Retina (tissue), 1 donor: ENCODE measurements around the gene UBE2V1.
"Not testable (repeated sequence)": the region's sequence is repeated elsewhere in the genome, so short reads cannot be mapped to it uniquely, and the experiment has no call there.

Experiments
- DNase-seq: peaks from one replicate; pipeline ENCODE4 v3.0.0-alpha.2; 2016

Gene UBE2V1

GRCh38 chr20:50092436-50092835 is 20.5 kb downstream of the UBE2V1 start:
- no peak for DNase-seq

GRCh38 chr20:50089787-50090177 is 23.2 kb downstream of the UBE2V1 start:
- no peak for DNase-seq

GRCh38 chr20:50089140-50089786 is 23.7 kb downstream of the UBE2V1 start:
- DNase-seq: no peak

DNA sequence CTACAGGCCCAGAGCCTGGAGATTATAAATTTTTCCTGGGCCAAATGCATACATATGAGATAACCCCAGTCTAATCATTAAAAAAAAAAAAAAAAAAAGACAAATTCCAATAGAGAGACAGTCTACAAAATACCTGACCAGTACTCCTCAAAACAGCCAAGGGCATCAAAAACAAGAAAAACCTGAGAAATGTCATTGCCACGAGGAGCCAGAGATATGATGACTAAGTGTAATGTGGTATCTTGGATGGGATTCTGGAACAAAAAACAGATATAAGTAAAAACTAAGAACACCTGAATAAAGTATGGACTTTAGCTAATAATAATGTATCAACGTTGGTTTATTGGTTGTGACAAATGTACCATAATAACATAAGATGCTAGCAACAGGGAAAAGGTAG is 24.9 kb downstream of the UBE2V1 start:
- DNase-seq: no peak

DNA sequence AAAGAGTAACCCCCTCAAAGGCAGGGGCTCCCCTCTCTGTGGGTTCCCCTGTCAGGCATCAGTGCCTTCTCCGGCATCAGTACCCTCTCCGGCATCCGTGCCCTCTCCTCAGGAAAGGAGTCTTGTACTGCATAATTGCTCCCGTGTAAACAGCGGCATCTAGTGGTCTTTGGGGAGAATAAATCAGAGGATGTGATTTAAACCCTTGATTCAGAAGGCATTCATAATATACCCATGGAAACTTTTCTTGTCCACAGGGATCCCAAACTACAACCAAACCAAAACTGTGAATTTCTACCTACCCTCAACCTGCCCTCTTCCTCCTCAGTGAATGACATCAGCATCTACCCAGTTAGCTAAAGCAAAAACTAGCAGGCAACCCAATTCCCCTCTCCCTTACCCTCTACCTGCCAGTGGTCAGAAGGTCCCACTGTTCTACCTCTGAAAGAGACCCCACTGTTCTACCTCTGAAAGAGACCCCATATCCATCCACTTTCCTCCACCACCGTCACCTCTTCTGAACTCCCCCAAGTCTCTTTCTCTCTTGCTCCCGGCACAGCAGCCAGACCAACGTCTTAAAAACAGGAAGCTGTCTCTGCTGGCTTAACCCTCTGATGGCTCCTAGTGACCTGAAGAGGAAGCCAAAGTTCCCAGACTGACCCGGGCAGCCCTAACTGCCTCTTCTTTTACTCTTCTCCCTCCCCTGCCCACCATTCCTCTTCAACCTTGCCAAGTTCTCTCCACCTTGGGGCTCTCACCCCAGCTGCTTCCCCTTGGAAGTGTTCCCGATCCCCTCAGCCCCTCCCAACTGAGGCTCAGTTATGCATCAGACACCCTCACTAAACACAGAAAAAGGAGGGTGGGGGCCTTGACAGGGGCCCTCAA is 27.2 kb downstream of the UBE2V1 start:
- peak; percentile 49 for DNase-seq

DNA sequence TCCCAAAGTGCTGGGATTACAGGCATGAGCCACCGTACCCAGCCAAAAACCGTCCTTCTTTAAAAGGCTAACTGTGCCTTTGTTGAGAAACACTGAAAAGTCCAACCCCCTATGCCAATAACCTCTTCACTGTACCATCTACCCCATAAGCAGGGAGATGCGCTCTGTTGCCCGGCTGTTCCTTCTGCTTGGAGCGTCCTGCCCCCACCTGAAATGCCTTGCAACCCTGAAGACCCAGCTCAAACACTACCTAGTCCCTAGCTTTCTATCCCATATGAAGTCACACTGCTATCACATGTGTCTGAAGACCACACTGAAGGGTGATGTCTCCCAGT is 27.8 kb downstream of the UBE2V1 start:
- no peak for DNase-seq

DNA sequence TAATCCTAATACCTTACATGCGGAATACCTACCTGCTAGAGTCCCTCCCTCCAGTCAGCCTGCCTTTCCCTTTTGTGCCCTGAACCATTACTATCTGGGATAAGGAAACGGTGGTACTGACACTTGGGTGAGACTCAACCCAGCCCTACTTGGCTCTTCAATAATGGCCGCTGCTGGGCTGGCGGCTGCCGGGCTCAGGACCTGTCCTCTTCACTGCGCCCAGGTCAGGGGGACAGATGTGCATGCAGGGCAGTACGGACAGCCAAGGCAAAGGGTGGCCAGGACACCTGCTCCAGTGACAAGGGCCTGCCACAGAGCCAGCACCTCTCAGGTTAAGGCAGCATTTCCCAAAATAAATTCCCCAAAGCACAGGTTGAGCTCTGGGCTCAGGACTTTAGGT is 29.9 kb downstream of the UBE2V1 start:
- DNase-seq: no peak

GRCh38 chr20:50082056-50082455 is 30.9 kb downstream of the UBE2V1 start:
- DNase-seq: not testable (repeated sequence)

DNA sequence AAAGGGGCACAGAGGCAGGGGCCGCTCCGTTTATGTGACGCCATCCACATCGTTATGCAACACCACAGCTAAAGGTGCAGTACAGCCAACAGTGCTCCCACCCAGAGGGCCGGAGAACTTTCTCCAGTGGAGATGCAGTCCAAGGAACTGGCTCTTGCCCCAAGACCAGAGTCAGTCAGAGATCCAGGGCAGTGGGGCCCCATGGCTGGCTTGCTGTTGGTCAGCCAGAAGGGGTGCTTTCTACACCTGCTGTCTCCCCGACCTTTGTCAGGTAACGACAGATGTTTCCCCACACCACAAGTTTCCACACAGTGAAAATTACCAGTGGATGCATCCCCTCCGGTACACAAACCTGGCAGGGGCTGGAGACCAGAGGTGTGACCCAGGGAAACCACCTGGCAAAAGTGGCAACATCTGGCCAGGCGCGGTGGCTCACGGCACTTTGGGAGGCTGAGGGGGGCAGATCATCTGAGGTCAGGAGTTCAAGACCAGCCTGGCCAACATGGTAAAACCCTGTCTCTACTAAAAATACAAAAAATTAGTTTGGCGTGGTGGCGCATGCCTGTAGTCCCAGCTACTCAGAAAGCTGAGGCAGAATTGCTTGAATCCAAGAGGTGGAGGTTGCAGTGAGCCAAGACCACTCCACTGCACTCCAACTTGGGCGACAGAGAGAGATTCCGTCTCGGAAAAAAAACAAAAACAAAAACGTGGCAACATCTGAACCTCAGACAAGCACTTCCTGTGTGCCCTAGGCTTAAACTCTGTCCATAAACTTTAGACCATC is 34.9 kb downstream of the UBE2V1 start:
- no peak for DNase-seq

GRCh38 chr20:50073500-50073899 is 39.5 kb downstream of the UBE2V1 start:
- no peak for DNase-seq

- DNase-seq: peak; percentile 95
Measured at GRCh38 chr20:50071039-50071888, 41.7 kb downstream of the UBE2V1 start.

DNA sequence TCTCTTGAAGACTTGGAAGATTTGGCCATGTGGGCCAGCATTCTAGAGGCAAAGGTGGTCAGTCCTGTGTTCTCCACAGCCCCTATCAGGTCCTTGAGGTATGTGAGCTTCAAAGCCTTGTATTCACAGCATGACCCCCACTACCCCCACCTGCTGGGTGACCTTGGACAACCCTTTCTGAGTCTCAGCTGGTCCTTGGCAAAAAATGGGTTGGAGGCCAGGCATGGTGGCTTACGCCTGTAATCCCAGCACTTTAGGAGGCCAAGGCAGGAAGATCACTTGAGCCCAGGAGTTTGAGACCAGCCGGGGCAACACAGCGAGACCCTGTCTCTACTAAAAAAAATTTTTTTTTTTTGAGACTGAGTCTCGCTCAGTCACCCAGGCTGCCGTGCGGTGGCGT is 42.6 kb downstream of the UBE2V1 start:
- DNase-seq: no peak

DNA sequence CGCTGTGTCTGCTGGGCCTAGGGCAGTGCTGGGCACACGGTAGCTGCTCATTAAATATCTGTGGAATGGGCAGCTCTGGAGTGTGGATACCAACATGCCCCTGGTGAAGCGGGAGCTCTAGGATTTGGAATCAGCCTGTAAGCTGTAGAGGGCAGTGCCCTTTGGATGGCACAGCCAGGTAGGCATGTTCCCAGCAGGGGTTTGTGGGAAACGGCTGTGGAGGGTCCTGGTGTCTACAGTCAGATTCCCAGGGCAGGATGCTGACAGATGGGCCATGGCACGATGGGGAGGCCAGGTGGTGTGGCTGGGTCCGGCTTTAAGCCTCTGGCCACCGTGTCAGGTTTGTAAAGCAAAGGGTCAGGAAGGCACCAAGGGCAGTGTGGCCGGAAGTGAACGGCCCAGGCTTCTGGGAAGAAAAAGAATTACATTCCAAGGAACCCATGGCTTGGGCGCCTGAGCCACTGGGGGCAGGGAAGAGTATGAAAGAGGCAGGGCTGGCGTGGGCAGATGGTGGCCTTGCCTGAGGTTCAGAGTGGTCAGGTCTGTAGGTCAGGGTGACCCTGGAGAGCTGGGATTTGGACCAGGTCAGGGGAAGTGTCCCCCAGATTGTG is 44.8 kb downstream of the UBE2V1 start:
- no peak for DNase-seq

DNA sequence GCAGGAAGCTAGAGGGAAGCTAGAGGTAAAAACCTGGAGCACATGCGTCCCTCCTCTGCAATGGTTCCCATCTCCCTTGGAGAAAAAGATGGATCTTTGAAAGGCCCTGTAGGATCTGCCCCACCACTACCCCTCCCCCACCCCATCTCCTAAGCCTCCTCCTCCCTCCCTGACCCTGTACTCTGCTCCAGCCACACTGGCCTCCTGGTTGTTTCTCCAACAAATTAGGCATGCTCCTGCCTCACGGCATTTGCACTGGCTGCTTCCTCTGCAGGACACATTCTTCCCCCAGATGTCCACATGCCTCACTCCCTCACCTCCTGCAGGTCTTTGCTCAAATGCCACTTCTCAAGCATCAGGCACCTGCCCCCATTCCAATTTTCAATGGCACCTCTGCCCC is 45.5 kb downstream of the UBE2V1 start:
- no peak for DNase-seq

- no peak for DNase-seq
Measured at GRCh38 chr20:50067018-50067417, 45.9 kb downstream of the UBE2V1 start.

- DNase-seq: no peak
Measured at GRCh38 chr20:50066161-50066834, 46.7 kb downstream of the UBE2V1 start.

GRCh38 chr20:50065325-50065615 is 47.7 kb downstream of the UBE2V1 start:
- no peak for DNase-seq

GRCh38 chr20:50063763-50064162 is 49.2 kb downstream of the UBE2V1 start:
- not testable (repeated sequence) for DNase-seq

GRCh38 chr20:50062006-50062838 is 50.7 kb downstream of the UBE2V1 start:
- no peak for DNase-seq

DNA sequence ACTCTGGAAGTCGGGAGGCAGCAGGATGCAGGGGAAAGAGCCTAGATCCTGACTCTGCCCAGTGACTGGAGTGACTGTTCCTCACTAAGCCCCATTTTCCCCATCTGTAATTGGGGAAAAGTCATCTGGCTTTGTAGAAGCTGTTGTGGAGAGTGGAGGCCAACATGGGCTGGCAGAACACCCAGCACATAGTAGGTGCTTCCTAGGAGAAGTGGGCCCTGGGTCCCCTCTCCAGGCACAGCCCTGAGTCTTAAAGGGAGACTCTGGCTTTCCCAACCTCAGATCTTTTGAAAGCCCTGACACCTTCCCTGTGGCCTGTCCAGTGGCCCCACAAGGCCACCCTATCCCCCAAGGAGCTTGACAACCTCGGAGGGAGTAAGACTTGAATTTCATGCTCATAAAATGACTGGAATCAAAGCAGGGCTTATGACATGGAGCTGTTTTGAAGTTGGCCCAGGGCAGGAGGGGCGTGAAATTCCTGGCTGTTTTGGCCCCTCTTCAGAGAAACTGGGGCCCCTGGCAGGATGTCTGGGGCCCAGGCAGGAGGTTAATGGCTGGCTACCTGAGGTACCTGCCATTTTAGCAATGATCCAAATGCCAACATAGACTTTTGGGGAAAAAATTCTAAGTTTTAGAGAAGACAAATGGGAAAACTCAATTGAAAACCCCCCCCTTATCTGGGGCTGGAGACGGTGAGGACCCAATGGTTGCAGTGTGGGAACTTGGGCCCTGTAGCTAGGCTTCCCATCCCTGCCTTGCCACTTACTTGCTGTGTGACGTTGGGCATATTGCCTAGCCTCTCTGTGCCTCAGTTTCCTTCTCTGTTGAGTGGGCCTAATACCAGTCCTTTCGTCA is 51.6 kb downstream of the UBE2V1 start:
- no peak for DNase-seq
